GM21526 (cell line): ENCODE data around the gene KAZN.

Experiments
- ATAC-seq: cut with Tn5 transposase; IDR thresholded peaks from one replicate; pipeline ENCODE4 v1.9.1; 2021; ENCODE audit warnings: moderate library complexity; ENCODE audit not compliant: unreplicated experiment, low FRiP score

Gene KAZN

DNA sequence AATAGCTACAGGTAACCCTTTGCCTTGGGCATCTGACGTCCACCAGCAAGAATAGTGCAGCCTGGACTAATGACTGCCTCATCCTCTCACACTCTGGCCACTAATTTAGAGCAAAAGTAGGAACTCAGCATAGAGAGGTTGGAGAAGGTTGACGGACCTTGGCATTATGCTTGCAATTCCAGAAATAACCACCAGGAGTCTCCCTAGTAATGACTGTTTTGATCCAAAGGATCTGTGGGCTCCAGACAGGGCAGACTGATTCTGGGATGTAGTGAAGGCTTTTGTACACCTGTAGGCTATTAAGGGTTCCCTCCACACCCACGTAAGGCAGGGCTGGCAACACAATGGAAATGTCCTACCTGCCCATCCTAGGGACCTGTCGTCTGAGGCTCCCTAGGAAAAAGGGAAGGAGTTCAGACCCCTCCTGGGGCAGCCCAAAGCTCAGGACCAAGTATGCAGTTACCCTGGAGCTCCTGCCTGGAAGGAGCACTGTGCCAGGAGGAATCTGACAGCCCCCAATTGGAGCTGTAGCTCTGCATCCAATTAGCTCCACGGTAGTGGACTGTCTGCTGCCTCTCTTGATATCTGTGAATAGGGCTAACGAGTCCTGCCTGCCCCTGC is 464.1 kb downstream of the KAZN start:
- no peak for ATAC-seq

DNA sequence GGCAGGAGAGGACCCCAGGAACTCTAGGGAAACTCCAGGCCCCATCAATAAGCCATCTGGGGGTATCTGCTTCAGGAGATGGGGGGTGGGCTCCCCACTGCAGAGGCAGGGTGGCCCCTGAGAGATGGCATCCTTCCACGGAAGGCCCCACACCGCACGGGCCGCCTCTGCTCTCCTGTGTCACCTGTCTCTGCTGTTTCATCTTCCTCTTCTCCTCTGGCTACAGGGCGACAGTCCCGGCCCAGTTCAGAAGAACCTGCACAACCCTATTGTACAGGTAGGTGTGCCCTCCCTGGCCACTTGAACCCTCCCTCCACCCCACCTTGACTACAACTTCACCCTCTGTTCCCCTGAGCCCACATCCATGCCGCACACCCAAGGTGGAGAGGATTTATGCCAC is 464.9 kb downstream of the KAZN start:
- no peak for ATAC-seq

DNA sequence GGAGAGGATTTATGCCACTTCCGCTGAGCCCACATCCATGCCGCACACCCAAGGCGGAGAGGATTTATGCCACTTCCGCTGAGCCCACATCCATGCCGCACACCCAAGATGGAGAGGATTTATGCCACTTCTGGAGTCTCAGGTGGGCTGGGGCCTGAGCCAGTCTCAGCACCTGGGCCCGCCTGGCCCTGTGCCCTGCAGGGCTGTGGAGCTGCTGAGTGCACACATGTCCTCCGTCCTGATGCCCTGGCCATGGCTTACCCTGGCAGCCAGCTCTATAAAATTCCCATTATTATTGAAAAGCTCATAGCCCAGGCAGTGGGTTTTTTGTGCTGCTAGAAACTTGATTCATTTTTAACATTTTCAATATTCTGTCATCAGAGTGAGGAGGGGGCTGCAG is 465.3 kb downstream of the KAZN start:
- ATAC-seq, result no peak

DNA sequence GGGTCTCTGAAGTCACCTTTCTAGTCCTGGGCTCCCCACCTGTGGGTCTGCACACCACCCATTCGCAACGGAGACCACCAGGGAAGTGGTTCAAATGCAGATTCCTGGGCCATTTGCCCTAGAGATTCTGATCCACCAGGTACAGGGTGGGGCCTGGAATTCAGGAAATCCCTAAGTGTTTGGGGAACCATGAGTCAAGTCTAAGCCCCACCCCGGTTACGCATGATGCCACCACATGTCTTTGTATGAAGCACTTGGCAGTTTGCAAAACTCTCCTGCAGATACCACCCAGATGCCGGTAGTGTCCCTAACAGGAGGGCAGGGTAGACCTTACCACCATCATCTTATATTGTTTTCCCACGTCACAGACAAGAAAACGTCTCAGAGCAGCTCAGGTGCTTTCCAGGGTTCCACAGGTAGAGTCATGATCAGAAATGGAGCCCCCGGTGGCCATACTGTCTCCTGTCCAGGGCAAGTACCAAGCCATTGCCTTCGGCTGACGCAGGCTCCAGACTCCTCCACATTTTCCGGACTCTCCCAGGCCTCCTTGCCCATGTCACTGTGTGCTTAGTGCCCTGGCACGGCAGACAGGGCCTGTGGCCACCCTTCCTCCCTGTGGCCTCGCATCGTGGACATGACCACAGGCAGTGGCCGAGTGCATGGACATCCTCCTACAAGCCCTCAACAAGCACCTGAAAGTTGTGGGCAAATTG is 465.9 kb downstream of the KAZN start:
- no peak for ATAC-seq

DNA sequence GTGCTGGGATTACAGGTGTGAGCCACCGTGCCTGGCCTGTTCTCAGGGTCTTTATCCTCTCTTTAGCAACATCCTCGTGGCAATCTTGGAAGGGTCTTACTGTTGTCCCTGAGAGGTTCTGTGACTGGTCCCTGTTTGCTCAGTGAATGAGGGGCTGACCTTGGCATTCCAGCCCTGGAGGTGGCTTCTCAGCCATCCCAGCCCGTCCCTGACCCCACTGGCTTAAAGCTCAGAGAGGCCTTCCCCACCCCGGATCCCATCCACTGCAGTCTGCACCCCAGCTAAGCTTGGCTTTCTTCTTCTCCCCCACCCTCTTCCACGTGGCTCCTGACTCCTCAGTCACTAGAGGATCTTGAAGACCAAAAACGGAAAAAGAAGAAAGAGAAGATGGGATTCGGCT is 466.8 kb downstream of the KAZN start:
- no peak for ATAC-seq

DNA sequence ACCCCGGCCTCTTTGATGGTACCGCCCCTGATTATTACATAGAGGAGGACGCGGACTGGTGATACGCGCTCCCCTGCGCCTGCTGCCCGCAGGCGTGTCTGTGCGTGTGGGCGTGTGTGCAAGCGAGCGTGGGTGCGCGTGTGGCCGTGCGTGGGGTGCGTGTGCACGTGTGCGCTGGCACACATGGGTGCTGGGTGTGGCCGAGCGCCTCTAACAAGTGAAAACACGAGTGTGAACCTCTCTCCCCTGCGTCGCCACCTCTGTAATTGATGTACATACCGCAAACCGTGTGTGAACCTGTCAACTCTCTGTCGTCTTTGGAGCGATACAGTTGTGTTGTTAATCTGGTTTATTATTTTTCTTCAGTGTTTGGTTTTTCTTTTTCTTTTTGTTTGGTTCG is 467.3 kb downstream of the KAZN start:
- no peak for ATAC-seq

DNA sequence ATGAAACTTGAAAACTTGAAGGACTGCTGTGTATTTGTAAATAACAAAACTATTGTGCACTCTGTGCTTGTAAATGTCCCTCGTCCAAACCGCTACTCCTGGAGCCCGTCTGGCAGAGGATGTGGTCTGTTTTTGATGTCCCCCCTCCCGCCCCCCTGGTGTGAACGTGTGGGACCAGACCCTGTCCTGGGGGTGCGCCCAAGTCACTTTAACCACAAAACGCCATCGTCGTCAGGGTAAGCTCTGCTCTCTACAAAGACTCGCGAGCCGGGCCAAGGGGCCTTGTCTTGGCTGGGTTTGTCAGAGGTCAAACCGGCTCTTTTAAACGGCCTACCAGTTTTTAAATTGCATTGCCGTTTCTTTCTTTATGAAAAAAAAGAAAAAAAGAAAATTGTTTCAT is 467.7 kb downstream of the KAZN start:
- no peak for ATAC-seq

DNA sequence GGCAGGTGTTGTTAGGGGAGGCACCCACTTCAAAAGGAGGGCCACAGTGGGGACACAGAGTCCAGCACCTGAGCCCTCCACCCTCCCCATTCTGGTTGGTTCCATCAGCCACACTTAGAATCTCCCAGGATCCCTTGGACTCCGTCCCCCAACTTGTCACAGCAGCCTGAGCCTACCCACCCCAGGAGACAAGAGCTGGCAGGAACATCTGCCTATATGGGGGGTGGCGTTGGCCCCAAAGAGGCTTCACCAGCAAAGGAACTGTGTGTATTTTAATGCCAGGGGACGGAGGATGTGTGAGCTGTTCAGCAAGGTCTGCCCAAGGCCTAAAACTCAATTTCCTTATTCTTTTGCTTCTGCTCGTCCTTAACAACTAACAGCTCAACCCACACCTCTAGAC is 468.7 kb downstream of the KAZN start:
- ATAC-seq, result no peak

DNA sequence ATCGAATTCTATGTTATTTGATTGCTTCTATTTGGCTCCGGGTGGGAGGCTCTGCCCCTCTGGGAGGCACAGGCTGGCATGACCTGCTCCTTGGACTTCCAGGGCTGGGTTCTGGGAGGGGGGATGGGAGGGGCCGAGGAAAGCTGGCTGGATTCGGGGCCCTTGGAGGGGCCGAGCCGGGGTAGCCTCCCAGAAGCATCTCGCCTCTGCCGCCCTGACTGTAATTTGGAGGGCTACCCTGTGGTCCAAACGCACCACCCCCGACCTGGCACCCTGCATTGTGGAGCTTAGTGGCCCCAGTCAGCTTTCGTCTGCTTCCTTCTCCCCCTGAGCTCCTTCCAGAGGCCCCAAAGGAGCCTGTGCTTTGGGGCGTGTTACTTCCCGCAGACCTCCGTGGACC is 469.7 kb downstream of the KAZN start:
- no peak for ATAC-seq

DNA sequence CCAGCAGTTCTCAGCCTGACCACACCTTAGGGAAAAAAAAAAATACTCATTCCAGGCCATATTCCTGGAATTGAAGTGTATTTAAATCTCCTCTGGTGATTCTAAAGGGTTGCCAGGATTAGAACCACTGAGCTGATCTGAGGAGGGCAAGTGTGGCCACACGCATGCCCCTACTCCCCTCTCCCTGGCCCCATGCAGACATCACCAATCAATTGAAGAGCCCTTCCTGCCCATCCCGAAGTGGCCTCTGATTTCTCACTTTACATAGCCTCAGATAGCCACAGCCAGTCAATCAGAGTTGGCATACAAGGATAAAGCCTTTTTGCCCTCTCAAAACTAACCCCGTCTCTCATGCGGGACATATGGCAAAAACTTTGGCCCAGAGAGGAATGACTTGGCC is 470.5 kb downstream of the KAZN start:
- no peak for ATAC-seq

DNA sequence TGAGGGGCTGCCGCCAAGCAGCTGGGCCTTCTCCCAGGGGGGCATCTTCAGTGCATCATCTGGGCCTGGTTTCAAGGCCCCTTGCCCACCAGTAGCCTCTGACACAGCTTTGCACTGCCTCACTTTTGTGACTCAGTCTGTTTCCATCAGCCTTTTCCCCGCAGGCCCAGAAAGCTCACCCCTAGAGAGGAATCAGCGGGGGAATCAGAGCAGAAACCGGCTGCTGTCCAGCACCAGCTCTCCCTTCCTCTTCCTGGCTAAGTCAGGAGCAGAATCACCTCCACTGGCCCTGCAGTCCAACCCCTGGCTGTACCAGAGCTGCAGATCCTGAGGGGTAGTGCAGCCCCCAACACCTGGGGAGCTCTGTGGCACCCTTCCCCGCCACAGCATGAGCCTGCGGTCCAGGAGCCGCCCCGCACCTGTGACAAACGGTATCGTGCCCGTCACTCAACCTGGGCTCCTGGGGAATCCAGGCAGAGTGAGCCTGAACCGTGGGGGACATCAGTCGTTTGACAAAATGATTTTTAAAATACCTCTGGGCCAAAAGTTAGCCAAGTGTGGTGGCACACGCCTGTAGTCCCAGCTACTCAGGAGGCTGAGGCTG is 471.8 kb downstream of the KAZN start:
- ATAC-seq, result no peak

DNA sequence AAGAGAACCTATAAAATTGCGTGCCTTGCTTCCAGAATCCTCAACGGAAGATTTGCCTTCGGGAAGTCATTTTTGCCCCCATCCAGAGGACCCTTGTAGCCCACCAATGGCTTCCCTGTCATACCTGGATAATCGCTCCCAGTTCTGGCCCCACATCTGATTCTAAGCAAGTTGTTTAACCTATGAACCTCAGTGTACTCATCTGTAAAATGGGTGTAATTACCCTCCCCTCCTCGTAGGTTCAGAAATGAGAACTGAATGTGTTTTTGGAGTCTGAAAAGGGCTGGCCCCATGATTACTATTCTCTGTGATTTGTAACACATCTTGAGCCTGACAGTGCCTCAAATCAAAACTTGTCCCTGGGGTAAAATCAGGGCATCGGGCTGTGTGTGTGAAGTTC is 473.5 kb downstream of the KAZN start:
- no peak for ATAC-seq

DNA sequence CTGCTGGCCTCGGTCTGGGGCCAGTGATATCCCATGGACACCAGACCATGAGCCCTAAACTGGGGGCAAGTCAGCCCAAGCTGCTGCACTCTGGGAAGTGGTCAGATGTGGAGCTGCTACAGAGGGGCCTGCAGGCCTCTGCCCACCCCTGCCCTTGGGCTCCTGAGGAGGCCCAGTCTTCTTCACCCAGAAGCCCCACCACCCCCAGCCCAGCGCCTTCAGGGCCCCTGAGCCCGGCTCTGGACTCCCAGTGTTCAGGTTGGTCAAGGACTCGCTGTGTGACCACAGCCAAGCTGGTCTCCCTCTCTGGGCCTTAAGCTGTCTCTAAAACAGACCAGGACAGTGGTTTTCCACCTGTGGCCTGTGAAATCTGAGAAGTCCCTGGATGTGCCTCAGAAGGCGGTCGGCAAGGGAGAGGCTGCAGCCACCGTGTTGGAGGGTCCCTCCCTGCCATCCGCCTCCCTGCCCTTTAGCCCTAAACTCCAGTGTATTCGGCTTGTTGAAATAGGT is 475.4 kb downstream of the KAZN start:
- no peak for ATAC-seq

DNA sequence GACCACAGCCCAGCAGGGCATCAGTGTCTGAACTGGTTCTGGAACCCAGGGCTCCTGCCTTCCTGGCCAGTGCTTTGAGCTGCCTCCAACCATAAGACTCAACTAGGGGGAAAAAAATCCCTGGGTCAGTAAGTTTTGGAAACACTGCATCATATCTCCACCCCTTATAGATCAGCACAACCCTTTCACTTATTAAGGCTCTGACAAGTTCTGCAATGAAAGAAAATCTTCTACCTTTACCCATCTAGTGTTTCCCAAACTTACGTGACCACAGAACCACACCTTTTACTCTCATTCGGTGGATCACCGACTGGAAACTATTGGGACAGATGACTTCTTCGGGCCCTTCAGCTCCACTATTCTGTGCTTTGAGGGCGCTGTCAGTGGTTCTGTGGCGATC is 476.7 kb downstream of the KAZN start:
- ATAC-seq, result no peak

DNA sequence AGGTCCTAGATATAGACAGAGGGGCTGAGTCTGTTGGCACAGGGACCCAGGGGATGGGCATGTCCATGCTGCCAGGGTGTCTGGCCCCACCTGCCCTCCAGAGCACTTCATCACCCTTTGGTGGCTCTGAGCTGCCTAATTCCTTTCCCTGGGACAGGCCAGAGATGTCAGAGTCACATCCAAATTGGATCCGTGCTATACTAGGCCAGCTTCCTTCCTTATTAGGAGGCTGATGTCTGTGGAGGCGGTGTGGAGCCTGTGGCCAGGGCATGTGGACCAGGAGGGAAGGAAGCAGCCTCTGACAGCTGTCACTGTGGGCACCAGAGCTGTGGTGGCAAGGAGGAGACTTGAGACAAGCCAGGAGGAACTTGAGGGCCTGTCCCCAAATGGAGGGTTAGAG is 477.3 kb downstream of the KAZN start:
- no peak for ATAC-seq

DNA sequence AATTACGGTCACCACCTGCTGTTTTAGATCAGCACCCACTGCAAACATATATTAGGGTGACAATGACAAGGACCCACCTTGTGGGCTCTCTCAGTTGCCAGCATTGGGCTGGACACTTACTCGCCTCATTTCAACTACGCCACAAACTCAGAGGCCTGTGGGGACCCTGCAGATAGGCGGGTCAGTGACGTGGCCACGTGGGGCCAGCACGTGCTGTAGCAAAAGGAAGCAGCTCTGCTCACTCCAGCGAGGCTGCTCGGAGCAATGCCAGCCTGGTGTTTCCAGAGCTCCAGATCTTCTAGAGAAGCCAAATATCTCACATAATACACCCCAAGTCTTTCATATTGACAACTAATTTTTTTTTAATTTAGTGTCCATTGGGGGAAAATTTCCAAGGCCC is 478.3 kb downstream of the KAZN start:
- no peak for ATAC-seq

DNA sequence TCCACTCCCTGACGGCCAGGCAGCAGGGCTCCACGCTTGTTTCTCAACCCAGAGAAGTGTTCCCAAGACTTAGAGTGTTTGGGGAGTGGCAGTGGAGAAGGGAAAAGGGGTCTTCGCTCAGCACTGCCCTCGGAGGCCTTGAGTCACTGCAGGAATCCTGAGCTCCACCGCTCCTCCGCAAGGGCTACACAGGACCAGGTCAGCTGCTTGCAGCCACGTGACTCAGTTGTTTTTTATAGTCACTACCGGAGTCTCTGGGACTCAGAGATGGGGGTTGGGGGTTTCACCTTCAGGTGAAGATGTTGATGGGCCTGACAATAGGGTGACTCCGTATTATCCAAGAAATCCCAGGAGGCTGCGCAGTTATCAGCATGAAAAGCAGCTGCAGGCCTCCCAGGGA is 478.9 kb downstream of the KAZN start:
- ATAC-seq, result no peak

DNA sequence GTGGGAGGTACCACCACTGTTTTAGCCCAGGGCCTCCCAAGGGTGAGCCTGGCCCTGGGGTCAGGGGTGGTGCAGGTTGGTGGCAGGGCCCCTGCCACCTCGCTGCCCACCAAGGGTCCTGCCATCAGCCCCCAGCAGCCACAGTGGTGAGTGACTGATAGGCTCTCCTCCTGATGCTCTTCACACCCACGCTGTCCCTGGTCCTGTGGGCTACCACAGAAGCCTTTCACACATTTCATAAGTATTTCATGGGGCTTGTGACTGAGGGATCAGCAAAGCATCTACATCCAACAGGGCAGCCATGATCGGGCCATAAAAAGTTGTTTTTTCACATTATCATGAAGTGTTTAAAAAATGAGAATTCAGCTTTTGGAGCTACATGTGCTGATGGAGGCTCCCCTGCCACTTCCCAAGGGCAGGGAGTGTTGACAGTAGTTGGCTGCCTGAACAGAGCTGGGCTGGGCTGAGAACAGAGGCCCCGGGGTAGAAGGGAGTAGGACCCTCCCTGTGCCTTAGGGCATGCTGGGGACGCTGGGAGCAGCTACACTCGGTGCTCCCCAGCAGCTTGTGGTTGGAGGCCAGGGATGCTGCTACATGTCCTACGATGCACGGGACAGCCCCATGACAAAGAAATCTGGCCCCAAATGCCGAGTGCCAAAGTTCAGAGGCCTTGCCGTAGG is 482.0 kb downstream of the KAZN start:
- ATAC-seq, result no peak

DNA sequence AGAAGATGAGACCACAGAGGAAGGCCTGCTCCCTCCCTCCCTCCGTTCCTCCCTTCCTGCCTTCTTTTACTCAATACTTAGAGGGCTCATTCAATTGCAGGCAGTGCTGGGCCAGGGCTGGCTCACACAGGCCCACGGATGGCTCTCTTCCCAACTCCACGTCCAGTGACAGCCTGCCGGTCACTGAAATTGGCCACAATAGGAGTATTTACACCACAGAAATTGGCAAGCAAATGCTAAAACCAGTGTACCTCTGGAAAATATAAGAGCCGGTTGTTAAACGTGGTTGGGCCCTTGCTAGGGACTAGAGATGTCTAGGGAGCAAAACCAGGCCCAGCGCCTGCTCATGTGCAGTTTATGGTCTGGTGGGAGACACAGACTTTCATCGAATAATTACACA is 482.6 kb downstream of the KAZN start:
- no peak for ATAC-seq

DNA sequence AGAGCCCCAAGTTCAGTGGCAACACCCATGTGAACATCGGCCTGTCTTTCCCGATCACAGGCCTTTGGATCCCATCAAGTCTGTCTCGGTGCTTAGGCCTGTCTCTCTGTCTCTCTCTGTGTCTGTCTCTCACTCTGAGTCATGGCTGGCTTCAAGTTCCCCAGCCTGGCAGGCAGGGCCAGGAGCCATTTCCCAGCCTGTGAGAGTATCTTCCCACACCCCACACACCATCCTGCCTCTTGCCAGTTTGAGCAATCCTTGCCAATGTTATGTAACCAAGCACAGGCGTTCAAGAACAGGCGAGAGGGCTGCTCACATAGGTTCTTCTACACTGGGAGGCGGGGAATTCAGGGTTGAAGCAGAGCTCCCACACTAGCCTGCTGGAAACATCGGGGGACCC is 485.1 kb downstream of the KAZN start:
- no peak for ATAC-seq

DNA sequence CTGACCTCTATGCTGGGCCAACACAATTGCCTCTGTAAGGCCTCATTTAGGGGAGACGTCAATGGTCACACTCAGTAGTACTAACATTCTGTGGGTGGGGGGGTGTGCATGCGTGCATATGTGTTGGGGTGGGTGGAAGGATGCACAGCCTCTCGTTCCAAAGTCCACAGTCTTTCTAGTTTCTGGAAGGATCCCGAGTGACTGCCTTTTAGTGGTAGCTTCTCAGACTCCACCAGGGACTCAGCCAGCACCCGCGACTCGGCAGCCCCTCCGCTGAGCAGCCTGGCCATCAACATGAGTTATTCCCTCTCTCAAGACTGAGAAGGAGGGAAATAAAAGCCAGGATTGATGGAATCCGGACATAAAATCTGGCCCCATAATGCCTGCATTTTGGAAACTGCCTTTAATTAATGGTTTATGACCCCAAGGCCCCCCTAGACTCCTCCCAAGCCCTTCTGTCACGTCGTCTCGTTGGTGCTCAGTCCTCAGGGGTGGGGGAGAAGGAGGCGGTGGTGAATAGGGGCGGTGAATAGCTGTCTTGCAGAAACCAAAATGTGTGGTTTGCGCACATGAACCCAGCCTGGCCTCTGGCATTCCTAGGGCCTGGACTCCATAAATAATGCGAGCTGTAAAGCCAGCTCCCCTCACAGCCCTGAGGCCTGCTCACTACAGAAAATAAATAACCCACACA is 489.9 kb downstream of the KAZN start:
- ATAC-seq, result no peak
